Measurements from ENCODE around the gene PCAT6.

DNA sequence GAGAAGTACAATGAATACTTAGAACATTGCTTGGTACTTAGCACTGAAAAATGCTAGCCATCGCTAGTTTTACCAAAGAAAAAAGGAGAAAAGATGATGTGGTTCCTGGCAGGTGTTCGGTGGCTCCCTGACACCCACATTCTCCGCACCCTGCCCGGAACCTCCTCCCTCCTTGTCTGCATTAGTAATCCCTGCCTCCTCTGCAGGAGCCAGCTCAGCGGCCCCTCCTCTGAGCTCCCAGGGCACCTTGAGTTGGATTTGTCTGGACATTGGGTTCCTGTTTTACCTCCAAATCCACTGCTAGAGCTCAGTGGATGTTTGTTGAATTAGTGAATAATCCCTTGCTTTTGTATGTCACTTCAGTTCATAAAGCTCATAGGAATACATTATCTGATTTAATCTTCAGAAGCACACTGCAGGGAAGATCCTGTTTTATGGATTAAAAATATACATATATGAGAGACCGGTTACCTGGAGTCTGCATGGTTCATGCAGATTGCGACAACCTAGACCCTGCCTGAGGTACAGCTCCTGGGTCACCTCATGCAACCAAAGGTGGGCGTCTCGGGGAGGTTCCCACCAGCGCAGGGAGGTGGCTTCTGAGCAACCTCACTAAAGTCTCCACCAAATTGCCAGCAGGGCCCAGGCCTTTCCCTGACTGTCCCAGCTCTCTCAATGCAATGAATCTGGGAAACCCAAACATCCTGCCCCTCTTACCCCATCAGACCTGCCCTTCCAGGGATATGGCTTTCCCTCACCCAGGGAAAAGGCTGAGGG lies 24.2 kb downstream of the PCAT6 start:
- TF ChIP-seq, protein P1, sequence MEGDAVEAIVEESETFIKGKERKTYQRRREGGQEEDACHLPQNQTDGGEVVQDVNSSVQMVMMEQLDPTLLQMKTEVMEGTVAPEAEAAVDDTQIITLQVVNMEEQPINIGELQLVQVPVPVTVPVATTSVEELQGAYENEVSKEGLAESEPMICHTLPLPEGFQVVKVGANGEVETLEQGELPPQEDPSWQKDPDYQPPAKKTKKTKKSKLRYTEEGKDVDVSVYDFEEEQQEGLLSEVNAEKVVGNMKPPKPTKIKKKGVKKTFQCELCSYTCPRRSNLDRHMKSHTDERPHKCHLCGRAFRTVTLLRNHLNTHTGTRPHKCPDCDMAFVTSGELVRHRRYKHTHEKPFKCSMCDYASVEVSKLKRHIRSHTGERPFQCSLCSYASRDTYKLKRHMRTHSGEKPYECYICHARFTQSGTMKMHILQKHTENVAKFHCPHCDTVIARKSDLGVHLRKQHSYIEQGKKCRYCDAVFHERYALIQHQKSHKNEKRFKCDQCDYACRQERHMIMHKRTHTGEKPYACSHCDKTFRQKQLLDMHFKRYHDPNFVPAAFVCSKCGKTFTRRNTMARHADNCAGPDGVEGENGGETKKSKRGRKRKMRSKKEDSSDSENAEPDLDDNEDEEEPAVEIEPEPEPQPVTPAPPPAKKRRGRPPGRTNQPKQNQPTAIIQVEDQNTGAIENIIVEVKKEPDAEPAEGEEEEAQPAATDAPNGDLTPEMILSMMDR (IDR thresholded peaks at IDR 0.05), result no peak
- TF ChIP-seq POLR2AphosphoS5 (IDR thresholded peaks at IDR 0.05) (no peak), POLR2A (IDR thresholded peaks at IDR 0.05; ENCODE audit: low read depth) (no peak)
